Panc1 (cell line): Measurements from ENCODE around the gene MMP11. TPM values are rescaled to one million over a fixed set of nuclear protein-coding genes. Genes with fewer than 3 reads are reported as not detected.

Source experiments
- ATAC-seq: fragments of 200-7000 bp; cut with Tn5 transposase; 2 replicates; pipeline ENCODE4 v1.9.1; 2020; ENCODE audit warnings: mild to moderate bottlenecking, moderate library complexity
- BruUV-seq: library from RNA; stranded (reverse); fragments of 400-500 nt; replicated peaks from 2 replicates; lab custom pipeline; 2021; lab: Mats Ljungman, UMichigan
- CTCF ChIA-PET: fragments of 300-600 bp; sonication (Branson Sonifier 250); formaldehyde crosslinking; loops from one replicate; lab custom pipeline; 2022; ENCODE audit warnings: antibody characterized with exemption; lab: Charles Lee
- POLR2A ChIA-PET: fragments of 300-600 bp; sonication (Branson Sonifier 250); formaldehyde crosslinking; loops from one replicate; lab custom pipeline; 2022; ENCODE audit warnings: antibody characterized with exemption; lab: Charles Lee
- DNase-seq: peaks from one replicate; pipeline ENCODE4 v3.0.0-alpha.2; 2010; ENCODE audit warnings: low read depth, low spot score
- H3K27ac ChIP-seq: 2 replicates; pipeline ENCODE4 v1.5.1; 2011; ENCODE audit warnings: mild to moderate bottlenecking, low read length, inconsistent platforms
- H3K27me3 ChIP-seq: fragments of 200-500 bp; sonication (Bioruptor generic); 2 replicates; pipeline ENCODE4 v1.6.0; 2014; ENCODE audit warnings: low read length, inconsistent platforms; ENCODE audit not compliant: control insufficient read depth, insufficient read depth
- H3K36me3 ChIP-seq: fragments of 200-500 bp; sonication (Bioruptor generic); 2 replicates; pipeline ENCODE4 v1.5.1; 2014; ENCODE audit warnings: inconsistent platforms, mild to moderate bottlenecking, low read length, moderate library complexity; ENCODE audit not compliant: control insufficient read depth, insufficient read depth
- H3K4me1 ChIP-seq: 2 replicates; pipeline ENCODE4 v1.5.1; 2011; ENCODE audit warnings: inconsistent platforms, mild to moderate bottlenecking, low read length, moderate library complexity; ENCODE audit not compliant: control insufficient read depth, insufficient read depth
- H3K4me3 ChIP-seq, 2 experiments: 2 replicates each; pipeline ENCODE4 v1.5.1; 2011 to 2012; ENCODE audit warnings: low read depth in 2 of 2, low read length in 2 of 2, mild to moderate bottlenecking in 2 of 2, inconsistent platforms in 1 of 2, moderate library complexity in 1 of 2
- H3K9me3 ChIP-seq: fragments of 200-500 bp; sonication (Bioruptor generic); 2 replicates; pipeline ENCODE4 v1.5.1; 2014; ENCODE audit warnings: low read depth, mild to moderate bottlenecking, inconsistent platforms, low read length, moderate library complexity; ENCODE audit not compliant: control insufficient read depth, insufficient read depth
- POLR2AphosphoS5 ChIP-seq: IDR thresholded peaks from 2 replicates; pipeline ENCODE4 v1.6.1; 2012; ENCODE audit warnings: mild to moderate bottlenecking, low read depth, low read length, moderate library complexity
- SIN3A ChIP-seq: IDR thresholded peaks from 2 replicates; pipeline ENCODE4 v1.6.1; 2012; ENCODE audit warnings: low read depth, mild to moderate bottlenecking, low read length, moderate library complexity, borderline replicate concordance; ENCODE audit not compliant: insufficient read depth
- TCF7L2 ChIP-seq: IDR thresholded peaks from 2 replicates; pipeline ENCODE4 v1.6.1; 2011; ENCODE audit warnings: mild to moderate bottlenecking, low read depth, low read length, inconsistent platforms
- in situ Hi-C: cut with HindIII; loops from 2 replicates; pipeline ENCODE4 v1.10.0; 2016; ENCODE audit warnings: low sequenced_read_pairs, low pct_unique_long_range_greater_than_20kb
- intact Hi-C: fragments of 100-400 bp; cut with micrococcal nuclease; formaldehyde crosslinking; loops from one replicate; pipeline ENCODE4 v1.10.0; 2022; ENCODE audit not compliant: unreplicated experiment
- total RNA-seq: library from RNA; stranded (reverse); gene quantifications from one replicate; pipeline ENCODE4 v1.2.1, GENCODE V29; 2021; ENCODE audit not compliant: unreplicated experiment
- TF ChIP-seq, protein P1 (sequence below), 2 experiments: IDR thresholded peaks; 2 replicates each; pipeline ENCODE4 v1.6.1; 2011 to 2012; ENCODE audit warnings: low read depth in 2 of 2, control low read depth in 1 of 2, low read length in 1 of 2, mild to moderate bottlenecking in 1 of 2, moderate library complexity in 1 of 2; ENCODE audit not compliant: insufficient read depth in 1 of 2
- TF ChIP-seq, protein P2 (sequence below): fragments of 450-650 bp; IDR thresholded peaks from 2 replicates; pipeline ENCODE4 v1.5.1; 2017; ENCODE audit warnings: mild to moderate bottlenecking

The MMP11 gene
- total RNA-seq, 1 experiment from 2014 or later = 3.0 TPM

DNA sequence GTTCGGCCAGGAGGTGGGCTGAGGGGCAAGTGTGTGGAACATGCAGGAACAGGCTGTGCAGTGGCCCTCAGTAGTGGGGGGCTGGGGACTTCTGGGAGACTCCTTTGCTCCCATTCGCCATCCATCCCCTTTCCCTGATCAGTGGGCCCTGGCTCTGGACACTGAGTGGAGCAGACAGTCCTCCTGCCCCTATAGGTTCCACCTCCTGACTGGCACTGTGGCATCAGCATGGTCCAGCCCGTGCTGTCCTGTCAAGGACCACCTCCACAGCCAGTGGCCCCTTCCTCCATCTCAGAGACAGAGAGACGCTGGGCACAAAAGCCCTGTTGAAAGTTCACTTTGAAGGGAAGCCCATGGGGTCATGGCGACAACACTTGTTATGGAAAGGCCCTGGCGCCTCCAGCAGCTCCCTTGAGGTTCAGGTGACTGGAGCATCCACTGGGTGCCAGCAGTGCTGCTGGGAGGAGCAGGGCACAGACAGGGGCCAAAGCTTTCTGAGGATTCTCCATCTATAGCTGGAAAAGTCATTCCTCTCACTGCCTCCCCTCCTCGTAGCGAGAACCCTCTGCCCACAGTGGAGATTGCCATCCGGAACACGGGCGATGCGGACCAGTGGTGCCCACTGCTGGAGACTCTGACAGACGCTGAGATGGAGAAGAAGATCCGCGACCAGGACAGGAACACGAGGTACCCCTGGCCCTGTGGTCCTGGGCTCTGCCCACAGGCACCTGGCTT is 60.5 kb downstream of the MMP11 start:
- in situ Hi-C loops (no loop called here), intact Hi-C loops (no loop called here)
- no peak for DNase-seq
- H3K4me3 ChIP-seq = no peak overlapping the region
- no peak overlapping the region for H3K27ac ChIP-seq
- ChIA-PET POLR2A (no interaction called here), CTCF (no interaction called here)
- ATAC-seq = no peak
- H3K36me3 ChIP-seq = no peaks in the 10 kb centered on the region
- BruUV-seq = no TSS peak
- H3K27me3 ChIP-seq = no peaks in the 10 kb centered on the region
- TF ChIP-seq SIN3A (no peak), TCF7L2 (no peak), POLR2AphosphoS5 (no peak)
- TF ChIP-seq, protein P1, sequence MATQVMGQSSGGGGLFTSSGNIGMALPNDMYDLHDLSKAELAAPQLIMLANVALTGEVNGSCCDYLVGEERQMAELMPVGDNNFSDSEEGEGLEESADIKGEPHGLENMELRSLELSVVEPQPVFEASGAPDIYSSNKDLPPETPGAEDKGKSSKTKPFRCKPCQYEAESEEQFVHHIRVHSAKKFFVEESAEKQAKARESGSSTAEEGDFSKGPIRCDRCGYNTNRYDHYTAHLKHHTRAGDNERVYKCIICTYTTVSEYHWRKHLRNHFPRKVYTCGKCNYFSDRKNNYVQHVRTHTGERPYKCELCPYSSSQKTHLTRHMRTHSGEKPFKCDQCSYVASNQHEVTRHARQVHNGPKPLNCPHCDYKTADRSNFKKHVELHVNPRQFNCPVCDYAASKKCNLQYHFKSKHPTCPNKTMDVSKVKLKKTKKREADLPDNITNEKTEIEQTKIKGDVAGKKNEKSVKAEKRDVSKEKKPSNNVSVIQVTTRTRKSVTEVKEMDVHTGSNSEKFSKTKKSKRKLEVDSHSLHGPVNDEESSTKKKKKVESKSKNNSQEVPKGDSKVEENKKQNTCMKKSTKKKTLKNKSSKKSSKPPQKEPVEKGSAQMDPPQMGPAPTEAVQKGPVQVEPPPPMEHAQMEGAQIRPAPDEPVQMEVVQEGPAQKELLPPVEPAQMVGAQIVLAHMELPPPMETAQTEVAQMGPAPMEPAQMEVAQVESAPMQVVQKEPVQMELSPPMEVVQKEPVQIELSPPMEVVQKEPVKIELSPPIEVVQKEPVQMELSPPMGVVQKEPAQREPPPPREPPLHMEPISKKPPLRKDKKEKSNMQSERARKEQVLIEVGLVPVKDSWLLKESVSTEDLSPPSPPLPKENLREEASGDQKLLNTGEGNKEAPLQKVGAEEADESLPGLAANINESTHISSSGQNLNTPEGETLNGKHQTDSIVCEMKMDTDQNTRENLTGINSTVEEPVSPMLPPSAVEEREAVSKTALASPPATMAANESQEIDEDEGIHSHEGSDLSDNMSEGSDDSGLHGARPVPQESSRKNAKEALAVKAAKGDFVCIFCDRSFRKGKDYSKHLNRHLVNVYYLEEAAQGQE (IDR thresholded peaks at IDR 0.05; ENCODE audit: insufficient read depth in 1 of 2, low read depth in 2 of 2, low read length in 1 of 2) = no peak
- TF ChIP-seq, protein P2, sequence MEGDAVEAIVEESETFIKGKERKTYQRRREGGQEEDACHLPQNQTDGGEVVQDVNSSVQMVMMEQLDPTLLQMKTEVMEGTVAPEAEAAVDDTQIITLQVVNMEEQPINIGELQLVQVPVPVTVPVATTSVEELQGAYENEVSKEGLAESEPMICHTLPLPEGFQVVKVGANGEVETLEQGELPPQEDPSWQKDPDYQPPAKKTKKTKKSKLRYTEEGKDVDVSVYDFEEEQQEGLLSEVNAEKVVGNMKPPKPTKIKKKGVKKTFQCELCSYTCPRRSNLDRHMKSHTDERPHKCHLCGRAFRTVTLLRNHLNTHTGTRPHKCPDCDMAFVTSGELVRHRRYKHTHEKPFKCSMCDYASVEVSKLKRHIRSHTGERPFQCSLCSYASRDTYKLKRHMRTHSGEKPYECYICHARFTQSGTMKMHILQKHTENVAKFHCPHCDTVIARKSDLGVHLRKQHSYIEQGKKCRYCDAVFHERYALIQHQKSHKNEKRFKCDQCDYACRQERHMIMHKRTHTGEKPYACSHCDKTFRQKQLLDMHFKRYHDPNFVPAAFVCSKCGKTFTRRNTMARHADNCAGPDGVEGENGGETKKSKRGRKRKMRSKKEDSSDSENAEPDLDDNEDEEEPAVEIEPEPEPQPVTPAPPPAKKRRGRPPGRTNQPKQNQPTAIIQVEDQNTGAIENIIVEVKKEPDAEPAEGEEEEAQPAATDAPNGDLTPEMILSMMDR = no peak
- no peaks in the 10 kb centered on the region for H3K4me1 ChIP-seq
- no peaks in the 10 kb centered on the region for H3K9me3 ChIP-seq

Other genes with a start within 250 kb of the MMP11 start
- not detected for gene IGLL1, start 192.6 kb upstream of the MMP11 start, total RNA-seq
- gene DRICH1, start 140.5 kb upstream of the MMP11 start, total RNA-seq = not detected
- gene RGL4, start 81.8 kb upstream of the MMP11 start, total RNA-seq = not detected
- gene ZNF70, start 21.7 kb upstream of the MMP11 start, total RNA-seq = 3.2 TPM
- not detected for gene VPREB3, start 18.4 kb upstream of the MMP11 start, total RNA-seq
- gene C22orf15, start 9.9 kb upstream of the MMP11 start, total RNA-seq = not detected
- 84.4 TPM for gene CHCHD10, start 4.9 kb upstream of the MMP11 start, total RNA-seq
- gene SMARCB1, start 14.1 kb downstream of the MMP11 start, total RNA-seq = 70.2 TPM
- 1.0 TPM for gene DERL3, start 66.2 kb downstream of the MMP11 start, total RNA-seq
- 33.8 TPM for gene SLC2A11, start 85.0 kb downstream of the MMP11 start, total RNA-seq
- gene MIF, start 121.5 kb downstream of the MMP11 start, total RNA-seq = 936 TPM
- gene GSTT2B, start 188.3 kb downstream of the MMP11 start, total RNA-seq = 6.5 TPM
- gene DDTL, start 194.0 kb downstream of the MMP11 start, total RNA-seq = not detected
- 137 TPM for gene DDT, start 201.6 kb downstream of the MMP11 start, total RNA-seq
- 0.26 TPM for gene GSTT2, start 207.3 kb downstream of the MMP11 start, total RNA-seq
- gene GSTT4, start 232.6 kb downstream of the MMP11 start, total RNA-seq = not detected
- gene CABIN1, start 238.5 kb downstream of the MMP11 start, total RNA-seq = 46.1 TPM